ENCODE measurements around the gene DEXI.

DNA sequence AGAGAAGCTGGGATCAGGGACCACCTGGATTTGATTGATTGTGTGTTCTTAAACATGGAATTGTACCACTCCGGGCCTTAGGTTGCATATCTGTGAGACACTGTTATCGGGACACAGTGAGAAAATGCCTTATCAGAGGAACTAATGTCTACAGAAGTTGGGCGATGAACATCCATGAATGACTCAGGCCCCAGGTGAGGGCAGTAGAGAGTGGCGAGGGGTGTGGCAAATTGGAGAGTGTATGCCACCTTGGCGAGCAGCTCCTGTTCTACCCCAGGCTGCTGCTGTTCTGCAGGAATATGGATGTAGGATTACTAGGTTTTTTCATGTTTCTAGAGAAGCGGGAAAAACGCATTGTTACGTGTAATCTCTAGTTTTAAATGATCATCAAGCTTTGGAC, 40.9 kb upstream of the DEXI start:
- no peak for TF ChIP-seq POLR2AphosphoS5 (IDR thresholded peaks at IDR 0.05)
- no peak for TF ChIP-seq EP300 (conservative IDR thresholded peaks at IDR 0.05; ENCODE audit: poor library complexity, severe bottlenecking)

Data from neural cell (in vitro differentiated cells).